ENCODE measurements around the gene SEC14L2.

- TF ChIP-seq CTCF (IDR thresholded peaks at IDR 0.05) = no peak
- no peak for TF ChIP-seq POLR2A (IDR thresholded peaks at IDR 0.05)
These were observed 15.0 kb downstream of the SEC14L2 start for GRCh38 chr22:30411780-30412179.
